RWPE1 (cell line): Measurements from ENCODE around the gene CADM2.

Experiments
- CTCF ChIA-PET: fragments of 350-600 bp; sonication (Branson Sonifier 250); formaldehyde crosslinking; extraction: SDS; loops from one replicate; lab custom pipeline; 2021; lab: Yijun Ruan, JAX
- POLR2A ChIA-PET: fragments of 400-600 bp; formaldehyde crosslinking; extraction: SDS; loops from one replicate; lab custom pipeline; 2020; ENCODE audit warnings: antibody characterized with exemption; ENCODE audit not compliant: low non-redundant PET; lab: Yijun Ruan, JAX
- DNase-seq: peaks from one replicate; pipeline ENCODE4 v3.0.0; 2012; ENCODE audit warnings: low spot score
- H3K27ac ChIP-seq: fragments of 450-650 bp; 2 replicates; pipeline ENCODE4 v1.5.1; 2017
- TF ChIP-seq, protein P1 (sequence below): fragments of 450-650 bp; conservative IDR thresholded peaks from 2 replicates; pipeline ENCODE4 v1.5.1; 2017; ENCODE audit warnings: low read depth, mild to moderate bottlenecking

The CADM2 gene

GRCh38 chr3:86051058-86051457 lies 1092.3 kb downstream of the CADM2 start:
- ChIA-PET POLR2A (no interaction called here), CTCF (no interaction called here)
- no peak overlapping the region for H3K27ac ChIP-seq
- no peak for DNase-seq
- TF ChIP-seq, protein P1, sequence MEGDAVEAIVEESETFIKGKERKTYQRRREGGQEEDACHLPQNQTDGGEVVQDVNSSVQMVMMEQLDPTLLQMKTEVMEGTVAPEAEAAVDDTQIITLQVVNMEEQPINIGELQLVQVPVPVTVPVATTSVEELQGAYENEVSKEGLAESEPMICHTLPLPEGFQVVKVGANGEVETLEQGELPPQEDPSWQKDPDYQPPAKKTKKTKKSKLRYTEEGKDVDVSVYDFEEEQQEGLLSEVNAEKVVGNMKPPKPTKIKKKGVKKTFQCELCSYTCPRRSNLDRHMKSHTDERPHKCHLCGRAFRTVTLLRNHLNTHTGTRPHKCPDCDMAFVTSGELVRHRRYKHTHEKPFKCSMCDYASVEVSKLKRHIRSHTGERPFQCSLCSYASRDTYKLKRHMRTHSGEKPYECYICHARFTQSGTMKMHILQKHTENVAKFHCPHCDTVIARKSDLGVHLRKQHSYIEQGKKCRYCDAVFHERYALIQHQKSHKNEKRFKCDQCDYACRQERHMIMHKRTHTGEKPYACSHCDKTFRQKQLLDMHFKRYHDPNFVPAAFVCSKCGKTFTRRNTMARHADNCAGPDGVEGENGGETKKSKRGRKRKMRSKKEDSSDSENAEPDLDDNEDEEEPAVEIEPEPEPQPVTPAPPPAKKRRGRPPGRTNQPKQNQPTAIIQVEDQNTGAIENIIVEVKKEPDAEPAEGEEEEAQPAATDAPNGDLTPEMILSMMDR, result no peak

DNA sequence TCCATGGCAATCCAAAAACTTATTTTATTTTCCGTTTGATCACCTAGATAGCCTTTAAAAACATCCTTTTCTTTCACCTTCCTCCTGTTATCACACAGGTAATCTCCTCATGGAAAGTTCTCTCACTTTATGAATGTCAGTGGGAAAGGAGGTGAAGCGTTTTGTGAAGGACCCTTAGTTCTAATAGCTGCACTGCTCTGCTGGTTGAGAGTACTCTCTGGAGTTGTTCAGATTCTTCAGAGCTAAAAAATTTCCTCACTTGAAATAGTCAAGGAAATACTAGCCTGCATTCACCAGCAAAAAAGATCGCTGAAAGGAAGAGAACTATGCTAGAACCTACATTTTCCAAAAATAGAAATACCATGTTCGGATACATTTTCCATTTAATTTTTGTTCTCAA lies 1097.2 kb downstream of the CADM2 start:
- TF ChIP-seq, protein P1, result no peak
- DNase-seq, result no peak
- POLR2A ChIA-PET, result no interaction called here
- CTCF ChIA-PET, result no interaction called here
- no peak overlapping the region for H3K27ac ChIP-seq

DNA sequence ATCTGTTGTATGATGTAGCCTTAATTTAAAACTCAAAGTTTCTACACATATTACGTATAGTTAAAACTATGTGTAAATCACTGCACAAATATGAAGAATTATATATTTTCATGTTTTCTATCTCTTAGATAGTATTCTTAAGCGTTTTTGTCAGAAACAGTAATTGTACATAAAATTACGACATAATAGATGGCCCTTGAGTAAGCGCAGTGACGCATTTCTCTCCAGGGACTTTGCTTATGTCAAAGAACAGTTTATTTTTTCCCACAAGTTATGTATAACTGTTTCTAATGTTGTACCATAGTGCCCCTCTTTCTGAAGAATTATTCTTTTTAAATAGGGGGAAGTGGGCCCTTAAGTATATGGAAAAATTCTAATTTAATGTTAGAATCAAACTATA lies 1098.2 kb downstream of the CADM2 start:
- DNase-seq, result no peak
- TF ChIP-seq, protein P1, result no peak
- ChIA-PET POLR2A (no interaction called here), CTCF (no interaction called here)
- H3K27ac ChIP-seq, result no peak overlapping the region

GRCh38 chr3:86073799-86074198 lies 1115.0 kb downstream of the CADM2 start:
- no peak overlapping the region for H3K27ac ChIP-seq
- ChIA-PET CTCF (no interaction called here), POLR2A (no interaction called here)
- DNase-seq, result no peak
- TF ChIP-seq, protein P1, result no peak

DNA sequence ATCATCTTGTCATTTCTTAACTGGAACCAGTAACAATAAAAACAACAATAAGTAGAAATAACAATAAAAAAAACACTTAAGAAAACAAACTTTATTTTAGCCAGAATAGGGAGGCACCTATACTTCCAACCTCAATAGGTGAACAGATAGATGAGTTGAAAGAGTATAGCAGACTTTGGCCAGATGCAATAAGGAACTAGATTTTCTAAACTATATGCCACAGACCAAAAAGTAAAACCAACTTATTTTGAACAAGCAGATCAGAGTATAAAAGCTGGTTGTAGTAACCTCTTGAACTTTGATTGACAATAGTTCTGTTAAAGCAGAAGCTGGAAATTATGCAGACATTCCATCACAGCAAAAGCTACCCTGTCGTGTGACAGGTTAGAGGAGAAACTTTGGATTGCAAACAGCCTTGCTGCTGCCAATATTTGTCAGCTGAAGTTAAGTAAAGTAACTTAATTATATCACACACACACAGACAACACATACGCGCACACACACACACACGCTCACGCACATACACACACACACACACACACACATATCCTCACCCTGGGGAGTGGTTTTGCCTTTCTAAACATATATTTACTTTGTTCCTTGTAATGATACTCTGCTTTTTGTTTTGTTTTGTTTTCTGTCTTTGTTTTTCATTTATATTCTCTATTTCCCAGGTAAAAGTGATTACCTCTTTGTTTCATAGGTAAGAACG lies 1128.5 kb downstream of the CADM2 start:
- no peak for DNase-seq
- ChIA-PET POLR2A (no interaction called here), CTCF (no interaction called here)
- H3K27ac ChIP-seq, result no peak overlapping the region
- TF ChIP-seq, protein P1, result no peak

DNA sequence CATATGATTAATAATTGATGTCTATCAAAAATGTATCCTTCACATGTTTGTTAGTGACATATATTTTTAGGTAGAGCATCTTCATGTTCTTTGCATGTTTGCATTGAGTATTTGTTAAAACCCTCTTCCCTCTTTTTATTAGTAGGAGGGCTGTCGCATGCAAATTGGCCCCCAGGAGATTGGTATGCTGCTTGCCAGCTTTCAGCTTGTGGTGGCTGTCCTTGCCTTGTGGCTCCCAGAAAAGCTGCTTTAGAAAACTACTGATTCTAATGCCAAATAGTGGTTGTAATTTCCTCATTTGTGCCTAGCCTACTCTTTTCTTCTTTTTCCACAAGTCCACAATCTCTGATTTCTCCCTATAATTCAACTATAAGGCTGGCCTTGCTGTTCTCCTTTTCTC lies 1145.4 kb downstream of the CADM2 start:
- TF ChIP-seq, protein P1, result no peak
- POLR2A ChIA-PET, result no interaction called here
- CTCF ChIA-PET, result no interaction called here
- no peak for DNase-seq
- no peak overlapping the region for H3K27ac ChIP-seq
